ENCODE data around the gene ADCY2.

- TF ChIP-seq CTCF (IDR thresholded peaks at IDR 0.05) = no peak
- TF ChIP-seq POLR2A (IDR thresholded peaks at IDR 0.05; ENCODE audit: low read depth) = no peak
- no peak for TF ChIP-seq EP300 (IDR thresholded peaks at IDR 0.05)
- TF ChIP-seq POLR2AphosphoS5 (IDR thresholded peaks at IDR 0.05) = no peak
Observed at GRCh38 chr5:7844901-7845300, 449.0 kb downstream of the ADCY2 start.
